ENCODE measurements around the gene PACRG.

PACRG gene

GRCh38 chr6:163328411-163328810, 600.6 kb downstream of the PACRG start:
- TF ChIP-seq, protein P1, sequence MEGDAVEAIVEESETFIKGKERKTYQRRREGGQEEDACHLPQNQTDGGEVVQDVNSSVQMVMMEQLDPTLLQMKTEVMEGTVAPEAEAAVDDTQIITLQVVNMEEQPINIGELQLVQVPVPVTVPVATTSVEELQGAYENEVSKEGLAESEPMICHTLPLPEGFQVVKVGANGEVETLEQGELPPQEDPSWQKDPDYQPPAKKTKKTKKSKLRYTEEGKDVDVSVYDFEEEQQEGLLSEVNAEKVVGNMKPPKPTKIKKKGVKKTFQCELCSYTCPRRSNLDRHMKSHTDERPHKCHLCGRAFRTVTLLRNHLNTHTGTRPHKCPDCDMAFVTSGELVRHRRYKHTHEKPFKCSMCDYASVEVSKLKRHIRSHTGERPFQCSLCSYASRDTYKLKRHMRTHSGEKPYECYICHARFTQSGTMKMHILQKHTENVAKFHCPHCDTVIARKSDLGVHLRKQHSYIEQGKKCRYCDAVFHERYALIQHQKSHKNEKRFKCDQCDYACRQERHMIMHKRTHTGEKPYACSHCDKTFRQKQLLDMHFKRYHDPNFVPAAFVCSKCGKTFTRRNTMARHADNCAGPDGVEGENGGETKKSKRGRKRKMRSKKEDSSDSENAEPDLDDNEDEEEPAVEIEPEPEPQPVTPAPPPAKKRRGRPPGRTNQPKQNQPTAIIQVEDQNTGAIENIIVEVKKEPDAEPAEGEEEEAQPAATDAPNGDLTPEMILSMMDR (IDR thresholded peaks at IDR 0.05; ENCODE audit: insufficient read depth, low read depth, low read length, missing control alignments): no peak
- H3K4me3 ChIP-seq (ENCODE audit: low read depth, low read length): no peak overlapping the region
- DNase-seq (ENCODE audit: low read depth): no peak

DNA sequence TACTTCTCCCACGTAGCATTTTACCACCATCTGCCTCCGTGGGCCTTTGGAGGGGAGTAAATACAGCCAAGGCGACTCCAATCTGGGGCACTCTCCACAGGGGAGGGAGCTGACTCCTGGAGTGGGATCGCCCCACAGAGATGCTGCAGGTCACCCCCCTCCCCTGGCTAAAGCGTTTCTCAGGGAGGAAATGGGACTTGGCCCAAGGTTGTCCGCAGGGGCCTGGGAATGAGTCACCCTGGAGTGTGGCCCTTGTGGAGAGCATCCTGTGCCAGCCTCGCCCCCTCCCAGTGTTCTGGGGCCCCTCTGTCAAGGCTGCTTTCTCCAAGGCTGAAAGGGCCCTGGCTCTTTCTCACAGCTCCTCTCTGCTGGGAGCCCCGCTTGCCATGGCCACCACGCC, 602.2 kb downstream of the PACRG start:
- H3K4me3 ChIP-seq (ENCODE audit: low read depth, low read length): no peak overlapping the region
- TF ChIP-seq, protein P1 (IDR thresholded peaks at IDR 0.05; ENCODE audit: insufficient read depth, low read depth, low read length, missing control alignments): no peak
- no peak for DNase-seq (ENCODE audit: low read depth)

GRCh38 chr6:163331245-163331644, 603.5 kb downstream of the PACRG start:
- DNase-seq (ENCODE audit: low read depth): no peak
- TF ChIP-seq, protein P1 (IDR thresholded peaks at IDR 0.05; ENCODE audit: insufficient read depth, low read depth, low read length, missing control alignments): no peak
- H3K4me3 ChIP-seq (ENCODE audit: low read depth, low read length): no peak overlapping the region

DNA sequence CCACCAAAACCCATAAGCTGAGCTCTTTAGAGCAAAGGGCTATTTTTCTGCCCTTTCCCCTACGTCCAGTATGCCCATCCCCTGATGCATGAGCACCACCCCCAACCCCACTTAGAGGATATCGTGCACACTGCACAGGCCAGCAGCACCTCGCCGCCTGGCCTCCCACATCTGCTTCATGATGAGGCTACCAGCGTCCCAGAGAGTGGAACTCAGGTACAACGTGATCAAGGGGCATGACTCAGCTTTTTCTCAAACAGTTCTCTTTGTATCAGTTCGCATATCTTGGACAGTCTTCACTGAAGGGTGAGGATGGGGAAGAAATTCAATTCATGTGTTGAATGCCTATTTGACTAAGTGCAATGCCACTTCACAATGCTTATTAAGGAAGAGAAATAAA, 604.8 kb downstream of the PACRG start:
- TF ChIP-seq, protein P1 (IDR thresholded peaks at IDR 0.05; ENCODE audit: insufficient read depth, low read depth, low read length, missing control alignments): no peak
- no peak for DNase-seq (ENCODE audit: low read depth)
- no peak overlapping the region for H3K4me3 ChIP-seq (ENCODE audit: low read depth, low read length)

GRCh38 chr6:163333038-163333437, 605.3 kb downstream of the PACRG start:
- TF ChIP-seq, protein P1 (IDR thresholded peaks at IDR 0.05; ENCODE audit: insufficient read depth, low read depth, low read length, missing control alignments): no peak
- H3K4me3 ChIP-seq (ENCODE audit: low read depth, low read length): no peak overlapping the region
- DNase-seq (ENCODE audit: low read depth): no peak

DNA sequence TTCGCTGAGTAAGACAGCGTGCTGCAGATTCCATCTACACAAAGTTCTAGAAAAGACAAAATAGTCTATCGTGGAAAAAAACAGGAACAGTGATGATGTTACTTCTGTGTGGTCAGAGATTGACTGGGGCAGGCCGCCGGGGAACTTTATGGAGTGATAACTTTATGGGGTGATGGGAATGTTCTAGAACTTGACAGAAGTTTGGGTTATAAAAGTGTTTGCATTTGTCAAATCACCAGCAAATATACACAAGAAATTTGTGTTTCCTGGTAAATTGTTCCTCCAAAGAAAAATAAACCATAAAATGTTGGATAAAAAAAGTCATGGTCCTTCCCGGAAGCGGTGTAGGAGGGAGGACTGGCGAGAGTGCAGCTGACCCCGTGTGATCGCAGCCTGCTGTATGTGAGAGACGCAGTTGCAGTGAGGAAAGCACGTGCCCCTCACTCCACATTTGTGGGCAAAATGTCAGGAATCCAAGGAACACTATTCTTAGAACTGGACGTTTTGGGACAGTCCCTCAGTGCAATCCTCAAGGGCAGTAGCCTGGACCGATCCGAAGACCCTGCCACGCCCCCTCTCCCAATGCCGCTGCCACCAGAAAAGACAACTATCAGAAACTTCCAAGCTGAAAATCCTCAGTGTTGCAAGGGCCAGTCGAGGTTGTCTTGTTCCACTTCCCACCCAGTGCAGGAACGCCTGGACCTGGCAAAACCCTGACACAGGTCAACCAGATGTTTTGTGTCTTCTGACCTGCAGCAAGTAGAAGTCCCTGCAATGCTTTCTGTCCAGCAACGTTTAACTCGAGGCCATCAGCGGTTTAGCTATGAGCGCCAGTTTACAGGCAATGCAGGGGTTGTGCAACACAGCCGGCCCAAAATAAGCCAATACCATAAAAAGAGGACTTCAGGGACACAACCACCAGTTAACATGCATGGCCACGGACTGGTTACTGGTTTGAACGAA, 606.2 kb downstream of the PACRG start:
- TF ChIP-seq, protein P1 (IDR thresholded peaks at IDR 0.05; ENCODE audit: insufficient read depth, low read depth, low read length, missing control alignments): no peak
- no peak overlapping the region for H3K4me3 ChIP-seq (ENCODE audit: low read depth, low read length)

More for the DNA sequence above, 606.2 kb downstream of the PACRG start:
- DNase-seq (ENCODE audit: low read depth): no peak
